ENCODE results near the gene ENO4.

Gene ENO4

DNA sequence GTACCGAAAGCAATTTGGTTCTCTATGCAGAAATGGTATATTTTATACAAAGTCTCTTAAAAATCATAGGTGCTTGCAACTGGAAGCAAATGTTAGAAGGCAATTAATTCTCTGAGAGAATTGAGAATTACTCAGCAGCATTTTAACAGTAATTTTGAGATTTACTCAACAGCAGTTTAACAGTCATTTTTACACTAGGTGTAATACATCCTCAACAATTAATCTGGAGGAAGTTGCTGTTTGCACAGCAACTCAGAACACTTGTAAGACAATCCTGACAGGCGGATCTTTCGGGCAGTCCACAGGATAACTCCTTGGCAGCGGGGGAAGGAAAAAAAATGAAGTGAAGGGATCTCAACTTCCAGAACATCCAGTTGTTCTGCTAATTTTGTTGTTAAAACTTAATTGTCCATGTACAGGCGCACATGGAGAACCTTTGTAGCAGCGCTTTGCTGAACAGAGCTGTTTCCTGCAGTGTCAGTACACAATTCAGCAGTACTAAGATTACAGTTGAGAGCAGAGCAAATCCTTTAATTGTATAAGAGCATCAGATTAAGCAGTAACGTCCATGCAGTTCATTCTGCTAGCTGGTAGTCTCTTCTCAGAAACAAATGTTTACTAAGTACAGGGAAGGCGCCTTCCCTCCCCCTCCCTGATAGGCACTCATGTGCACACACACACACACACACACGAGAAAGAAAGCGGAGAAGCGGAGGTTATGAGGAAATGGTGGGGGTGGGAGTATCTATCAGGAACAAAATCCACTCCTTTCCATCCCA lies 43.8 kb downstream of the ENO4 start:
- no peaks in the 10 kb centered on the region for H3K36me3 ChIP-seq (ENCODE audit: insufficient read depth, low read length)
- H3K9ac ChIP-seq (ENCODE audit: low read length) = no peak overlapping the region
- H3K27ac ChIP-seq (ENCODE audit: low read depth, low read length) = no peak overlapping the region

GRCh38 chr10:116893686-116894037 lies 44.4 kb downstream of the ENO4 start:
- Histone ChIP-seq H3K36me3 (ENCODE audit: insufficient read depth, low read length) (no peaks in the 10 kb centered on the region), H3K4me3 (ENCODE audit: low read depth in 1 of 2, low read length in 2 of 2) (no peak overlapping the region), H3K27ac (ENCODE audit: low read depth, low read length) (no peak overlapping the region), H3K27me3 (ENCODE audit: control insufficient read depth in 1 of 2, insufficient read depth in 2 of 2, low read length in 2 of 2) (no peaks in the 10 kb centered on the region), H3K9me3 (ENCODE audit: low read length) (no peaks in the 10 kb centered on the region), H3K9ac (ENCODE audit: low read length) (no peak overlapping the region), H3K4me1 (ENCODE audit: insufficient read depth, low read length) (no peaks in the 10 kb centered on the region)

More for the DNA sequence above, 43.8 kb downstream of the ENO4 start:
- no peaks in the 10 kb centered on the region for H3K4me1 ChIP-seq (ENCODE audit: insufficient read depth, low read length)
- no peak overlapping the region for H3K4me3 ChIP-seq (ENCODE audit: low read depth in 1 of 2, low read length in 2 of 2)
- H3K27me3 ChIP-seq (ENCODE audit: control insufficient read depth in 1 of 2, insufficient read depth in 2 of 2, low read length in 2 of 2) = no peaks in the 10 kb centered on the region
- H3K9me3 ChIP-seq (ENCODE audit: low read length) = no peaks in the 10 kb centered on the region

GRCh38 chr10:116899626-116900025 lies 50.3 kb downstream of the ENO4 start:
- Histone ChIP-seq H3K27me3 (ENCODE audit: control insufficient read depth in 1 of 2, insufficient read depth in 2 of 2, low read length in 2 of 2) (no peaks in the 10 kb centered on the region), H3K9me3 (ENCODE audit: low read length) (no peaks in the 10 kb centered on the region), H3K27ac (ENCODE audit: low read depth, low read length) (no peak overlapping the region), H3K9ac (ENCODE audit: low read length) (no peak overlapping the region), H3K36me3 (ENCODE audit: insufficient read depth, low read length) (no peaks in the 10 kb centered on the region), H3K4me3 (ENCODE audit: low read depth in 1 of 2, low read length in 2 of 2) (no peak overlapping the region), H3K4me1 (ENCODE audit: insufficient read depth, low read length) (no peaks in the 10 kb centered on the region)

GRCh38 chr10:116905845-116906210 lies 56.5 kb downstream of the ENO4 start:
- Histone ChIP-seq H3K27ac (ENCODE audit: low read depth, low read length) (no peak overlapping the region), H3K36me3 (ENCODE audit: insufficient read depth, low read length) (no peaks in the 10 kb centered on the region), H3K4me1 (ENCODE audit: insufficient read depth, low read length) (no peaks in the 10 kb centered on the region), H3K9me3 (ENCODE audit: low read length) (no peaks in the 10 kb centered on the region), H3K4me3 (ENCODE audit: low read depth in 1 of 2, low read length in 2 of 2) (no peak overlapping the region), H3K27me3 (ENCODE audit: control insufficient read depth in 1 of 2, insufficient read depth in 2 of 2, low read length in 2 of 2) (no peaks in the 10 kb centered on the region), H3K9ac (ENCODE audit: low read length) (no peak overlapping the region)

- Histone ChIP-seq H3K4me1 (ENCODE audit: insufficient read depth, low read length) (no peaks in the 10 kb centered on the region), H3K9me3 (ENCODE audit: low read length) (no peaks in the 10 kb centered on the region), H3K27me3 (ENCODE audit: control insufficient read depth in 1 of 2, insufficient read depth in 2 of 2, low read length in 2 of 2) (no peaks in the 10 kb centered on the region), H3K9ac (ENCODE audit: low read length) (no peak overlapping the region), H3K27ac (ENCODE audit: low read depth, low read length) (no peak overlapping the region), H3K36me3 (ENCODE audit: insufficient read depth, low read length) (no peaks in the 10 kb centered on the region), H3K4me3 (ENCODE audit: low read depth in 1 of 2, low read length in 2 of 2) (no peak overlapping the region)
These were observed 58.1 kb downstream of the ENO4 start for GRCh38 chr10:116907245-116907987.

- Histone ChIP-seq H3K27me3 (ENCODE audit: control insufficient read depth in 1 of 2, insufficient read depth in 2 of 2, low read length in 2 of 2) (no peaks in the 10 kb centered on the region), H3K4me3 (ENCODE audit: low read depth in 1 of 2, low read length in 2 of 2) (no peak overlapping the region), H3K9ac (ENCODE audit: low read length) (no peak overlapping the region), H3K36me3 (ENCODE audit: insufficient read depth, low read length) (no peaks in the 10 kb centered on the region), H3K9me3 (ENCODE audit: low read length) (no peaks in the 10 kb centered on the region), H3K4me1 (ENCODE audit: insufficient read depth, low read length) (no peaks in the 10 kb centered on the region), H3K27ac (ENCODE audit: low read depth, low read length) (no peak overlapping the region)
These were observed 60.0 kb downstream of the ENO4 start for GRCh38 chr10:116909307-116909706.

GRCh38 chr10:116910910-116911309 lies 61.6 kb downstream of the ENO4 start:
- no peak overlapping the region for H3K4me3 ChIP-seq (ENCODE audit: low read depth in 1 of 2, low read length in 2 of 2)
- no peaks in the 10 kb centered on the region for H3K9me3 ChIP-seq (ENCODE audit: low read length)
- no peaks in the 10 kb centered on the region for H3K4me1 ChIP-seq (ENCODE audit: insufficient read depth, low read length)
- no peaks in the 10 kb centered on the region for H3K27me3 ChIP-seq (ENCODE audit: control insufficient read depth in 1 of 2, insufficient read depth in 2 of 2, low read length in 2 of 2)
- no peaks in the 10 kb centered on the region for H3K36me3 ChIP-seq (ENCODE audit: insufficient read depth, low read length)
- no peak overlapping the region for H3K9ac ChIP-seq (ENCODE audit: low read length)
- no peak overlapping the region for H3K27ac ChIP-seq (ENCODE audit: low read depth, low read length)

DNA sequence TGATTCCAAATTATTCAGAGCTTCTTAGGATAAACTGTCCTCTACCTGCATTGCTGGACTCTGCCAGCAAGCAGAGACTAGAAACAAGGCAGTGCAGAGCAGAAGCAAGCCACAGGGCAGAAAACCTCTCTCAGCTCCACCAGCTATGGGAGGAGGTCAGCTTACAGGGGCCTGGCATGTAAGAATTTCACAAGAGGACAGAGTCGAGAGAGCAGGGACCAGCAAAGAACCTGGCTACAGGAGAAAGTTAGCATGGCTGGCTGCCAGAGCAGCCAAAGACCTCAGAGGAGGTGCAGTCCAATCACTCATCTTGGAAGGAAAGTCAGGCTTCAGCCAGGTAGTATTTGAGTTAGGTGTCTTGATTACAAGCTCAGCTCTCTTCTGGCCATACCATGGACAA lies 62.9 kb downstream of the ENO4 start:
- Histone ChIP-seq H3K9me3 (ENCODE audit: low read length) (no peaks in the 10 kb centered on the region), H3K27me3 (ENCODE audit: control insufficient read depth in 1 of 2, insufficient read depth in 2 of 2, low read length in 2 of 2) (no peaks in the 10 kb centered on the region), H3K4me3 (ENCODE audit: low read depth in 1 of 2, low read length in 2 of 2) (no peak overlapping the region), H3K36me3 (ENCODE audit: insufficient read depth, low read length) (no peaks in the 10 kb centered on the region), H3K27ac (ENCODE audit: low read depth, low read length) (no peak overlapping the region), H3K4me1 (ENCODE audit: insufficient read depth, low read length) (no peaks in the 10 kb centered on the region), H3K9ac (ENCODE audit: low read length) (no peak overlapping the region)

DNA sequence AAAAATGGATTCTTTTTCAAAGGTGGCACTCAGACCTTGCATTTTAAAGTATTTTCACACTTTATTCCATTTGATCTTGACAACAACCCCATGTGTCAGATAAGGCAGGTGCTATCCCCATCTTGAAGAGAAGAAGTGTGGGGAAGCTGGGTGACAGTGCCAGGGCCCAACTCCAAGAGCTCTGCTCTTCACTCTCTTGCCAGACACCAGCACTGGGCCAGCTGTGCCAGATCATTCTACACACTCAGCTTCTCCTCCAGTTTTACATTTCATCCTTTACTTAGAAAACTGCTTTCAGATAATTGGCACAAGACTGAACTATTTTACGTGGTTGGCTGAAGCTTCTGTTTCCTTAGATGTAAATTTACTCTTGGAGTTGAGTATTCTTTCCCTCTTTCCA lies 64.4 kb downstream of the ENO4 start:
- Histone ChIP-seq H3K4me3 (ENCODE audit: low read depth in 1 of 2, low read length in 2 of 2) (no peak overlapping the region), H3K27me3 (ENCODE audit: control insufficient read depth in 1 of 2, insufficient read depth in 2 of 2, low read length in 2 of 2) (no peaks in the 10 kb centered on the region), H3K4me1 (ENCODE audit: insufficient read depth, low read length) (no peaks in the 10 kb centered on the region), H3K27ac (ENCODE audit: low read depth, low read length) (no peak overlapping the region), H3K9me3 (ENCODE audit: low read length) (no peaks in the 10 kb centered on the region), H3K36me3 (ENCODE audit: insufficient read depth, low read length) (no peaks in the 10 kb centered on the region), H3K9ac (ENCODE audit: low read length) (no peak overlapping the region)

DNA sequence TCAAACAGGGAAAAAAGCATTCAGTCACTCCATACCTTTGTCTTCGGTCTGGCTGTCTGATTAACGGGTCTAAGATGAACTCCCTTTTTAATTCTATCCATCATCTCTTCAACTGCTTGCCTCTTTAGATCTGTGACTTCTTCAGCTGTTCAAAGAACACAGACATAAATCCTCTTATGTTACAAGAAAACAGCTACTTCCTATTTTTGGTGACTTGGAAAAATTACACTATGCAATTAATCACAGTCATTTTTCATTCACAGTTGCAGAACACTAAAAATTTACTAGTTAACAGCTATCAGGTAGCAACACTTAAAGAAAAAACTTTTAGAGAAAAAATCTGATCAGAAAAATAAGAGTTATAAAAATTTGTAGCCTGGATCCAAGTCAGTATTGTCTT lies 66.0 kb downstream of the ENO4 start:
- Histone ChIP-seq H3K4me3 (ENCODE audit: low read depth in 1 of 2, low read length in 2 of 2) (no peak overlapping the region), H3K9ac (ENCODE audit: low read length) (no peak overlapping the region), H3K36me3 (ENCODE audit: insufficient read depth, low read length) (no peaks in the 10 kb centered on the region), H3K27ac (ENCODE audit: low read depth, low read length) (no peak overlapping the region), H3K27me3 (ENCODE audit: control insufficient read depth in 1 of 2, insufficient read depth in 2 of 2, low read length in 2 of 2) (no peaks in the 10 kb centered on the region), H3K4me1 (ENCODE audit: insufficient read depth, low read length) (no peaks in the 10 kb centered on the region), H3K9me3 (ENCODE audit: low read length) (no peaks in the 10 kb centered on the region)

GRCh38 chr10:116917481-116917880 lies 68.2 kb downstream of the ENO4 start:
- no peaks in the 10 kb centered on the region for H3K4me1 ChIP-seq (ENCODE audit: insufficient read depth, low read length)
- H3K9me3 ChIP-seq (ENCODE audit: low read length) = no peaks in the 10 kb centered on the region
- no peak overlapping the region for H3K27ac ChIP-seq (ENCODE audit: low read depth, low read length)
- no peaks in the 10 kb centered on the region for H3K27me3 ChIP-seq (ENCODE audit: control insufficient read depth in 1 of 2, insufficient read depth in 2 of 2, low read length in 2 of 2)
- no peak overlapping the region for H3K4me3 ChIP-seq (ENCODE audit: low read depth in 1 of 2, low read length in 2 of 2)
- no peaks in the 10 kb centered on the region for H3K36me3 ChIP-seq (ENCODE audit: insufficient read depth, low read length)
- no peak overlapping the region for H3K9ac ChIP-seq (ENCODE audit: low read length)

DNA sequence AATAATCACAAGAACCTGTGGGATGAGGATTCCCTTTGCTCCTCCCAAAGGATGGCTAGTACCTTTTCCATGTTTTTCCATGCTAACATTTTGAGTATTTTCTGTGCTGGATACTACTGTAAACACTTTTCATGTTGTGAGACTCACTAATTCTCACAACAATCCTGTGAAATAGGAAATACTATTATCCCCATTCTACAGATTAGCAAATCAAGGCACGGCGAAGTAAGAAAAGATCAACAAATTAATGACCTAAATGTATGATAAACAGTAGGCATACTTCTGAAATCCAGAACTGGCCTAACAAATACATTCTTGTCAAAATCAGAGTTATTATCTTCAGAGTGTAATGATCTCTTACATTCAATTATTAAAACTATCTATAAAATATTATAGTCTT lies 69.3 kb downstream of the ENO4 start:
- no peaks in the 10 kb centered on the region for H3K27me3 ChIP-seq (ENCODE audit: control insufficient read depth in 1 of 2, insufficient read depth in 2 of 2, low read length in 2 of 2)
- no peak overlapping the region for H3K4me3 ChIP-seq (ENCODE audit: low read depth in 1 of 2, low read length in 2 of 2)
- H3K36me3 ChIP-seq (ENCODE audit: insufficient read depth, low read length) = no peaks in the 10 kb centered on the region
- H3K4me1 ChIP-seq (ENCODE audit: insufficient read depth, low read length) = no peaks in the 10 kb centered on the region
- H3K9me3 ChIP-seq (ENCODE audit: low read length) = no peaks in the 10 kb centered on the region
- no peak overlapping the region for H3K9ac ChIP-seq (ENCODE audit: low read length)
- no peak overlapping the region for H3K27ac ChIP-seq (ENCODE audit: low read depth, low read length)
